Thyroid gland (tissue), 4 donors: Measurements from ENCODE around the gene RPP30.

Experiments used
- CTCF ChIP-seq, 6 experiments: fragments of 200-600 bp in 3 of 6; fragments of 450-650 bp in 3 of 6; sonication (generic) in 3 of 6; IDR thresholded peaks; one replicate each; pipeline ENCODE4 v1.5.1; 2016 to 2019; ENCODE audit warnings: antibody characterized with exemption in 6 of 6, mild to moderate bottlenecking in 2 of 6, inconsistent platforms in 1 of 6, moderate library complexity in 1 of 6
- POLR2A ChIP-seq, 2 donors: fragments of 450-650 bp; IDR thresholded peaks; one replicate each; pipeline ENCODE4 v1.6.1; 2017; ENCODE audit warnings: antibody characterized with exemption in 2 of 2, mild to moderate bottlenecking in 2 of 2, moderate library complexity in 1 of 2

GRCh38 chr10:90937645-90938258, 66.0 kb downstream of the RPP30 start:
- no peak for TF ChIP-seq CTCF (IDR thresholded peaks at IDR 0.05)
- TF ChIP-seq POLR2A (IDR thresholded peaks at IDR 0.05) = no peak
